NCI-H526 (cell line): ENCODE data around the gene FASTKD2.
A peak's percentile ranks its signal among the peaks of the same experiment; 100 is the strongest.
"Not testable (repeated sequence)": the region's sequence is repeated elsewhere in the genome, so short reads cannot be mapped to it uniquely, and the experiment has no call there.

Experiments used
- DNase-seq, 2 experiments: peaks; one replicate each; lab custom pipeline; 2025; lab: John Stamatoyannopoulos, UW

FASTKD2 gene

GRCh38 chr2:206790311-206790935 lies 25.0 kb downstream of the FASTKD2 start:
- DNase-seq: peak in 1 of 2 experiments; percentile 33

DNA sequence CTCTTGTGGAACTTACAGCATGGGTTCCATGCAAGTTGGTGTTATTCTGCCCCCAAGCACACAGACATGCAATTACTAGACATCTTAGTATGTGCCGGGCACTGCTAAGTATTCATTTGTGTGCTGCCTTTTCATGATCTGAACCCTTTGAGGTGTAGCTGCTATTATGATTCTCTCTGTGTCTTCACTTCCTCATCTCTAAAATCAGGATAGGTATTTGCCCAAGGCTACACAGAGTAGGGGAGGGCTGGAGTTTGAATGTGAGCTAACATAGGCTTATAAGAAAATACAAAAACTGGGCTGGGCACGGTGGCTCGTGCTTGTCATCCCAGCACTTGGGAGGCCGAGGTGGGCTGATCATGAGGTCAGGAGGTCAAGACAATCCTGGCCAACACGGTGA lies 27.2 kb downstream of the FASTKD2 start:
- DNase-seq: no peak

DNA sequence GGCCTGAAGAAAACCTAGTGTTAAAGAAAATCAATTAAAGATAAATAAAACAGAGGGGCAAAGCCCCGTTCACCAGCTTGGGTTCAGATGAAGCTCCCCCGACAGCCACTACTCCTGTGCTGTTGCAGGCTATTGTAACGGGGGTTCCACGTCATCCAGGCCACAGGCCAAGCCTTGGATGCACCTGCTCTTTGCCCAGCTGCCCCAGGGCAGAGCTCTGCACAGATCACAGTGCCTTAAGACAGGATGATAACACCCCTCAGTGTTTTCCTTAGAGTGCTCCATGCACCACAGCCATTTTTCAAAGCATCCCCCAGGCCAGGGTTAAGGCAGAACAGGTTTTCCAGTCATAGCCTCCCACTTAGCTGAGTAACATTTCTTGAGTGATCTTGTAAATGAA lies 32.0 kb downstream of the FASTKD2 start:
- no peak for DNase-seq

DNA sequence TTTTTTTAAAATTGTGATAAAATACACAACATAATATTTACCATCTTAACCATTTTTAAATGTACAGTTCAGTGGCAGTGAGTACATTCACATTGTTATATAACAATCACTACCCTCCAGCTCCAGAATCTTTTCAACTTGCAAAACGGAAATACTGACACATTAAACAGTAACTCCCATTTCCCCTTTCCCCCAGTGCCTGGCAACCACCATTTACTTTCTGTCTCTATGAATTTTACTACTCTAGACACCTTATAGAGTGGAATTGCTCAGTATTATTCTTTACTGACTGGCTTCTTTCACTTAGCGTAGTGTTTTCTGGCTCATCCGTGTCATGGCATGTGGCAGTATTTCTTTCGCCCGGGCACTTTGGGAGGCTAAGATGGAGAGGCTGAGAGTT lies 32.6 kb downstream of the FASTKD2 start:
- no peak for DNase-seq

DNA sequence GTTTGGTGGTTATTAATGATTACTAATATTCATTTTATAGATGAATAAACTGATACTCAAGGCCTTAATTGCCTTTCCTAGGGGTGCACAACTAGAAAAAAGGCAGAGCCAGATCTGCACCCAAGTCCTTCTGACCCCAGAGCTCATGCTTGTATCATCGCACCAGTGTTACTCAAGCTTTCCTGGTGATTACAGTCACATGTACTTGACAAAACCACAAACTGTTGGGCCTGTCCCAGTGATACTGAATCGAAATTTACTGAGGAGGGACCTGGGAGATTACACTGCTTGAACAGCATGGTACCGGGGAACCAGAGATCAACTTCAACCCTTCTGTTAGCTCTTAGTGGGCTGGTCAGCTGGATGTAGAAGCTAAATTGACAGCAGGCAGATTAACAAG lies 33.7 kb downstream of the FASTKD2 start:
- DNase-seq: no peak

- peak; percentile 71 to 82 for DNase-seq
Observed at GRCh38 chr2:206800506-206801417, 35.4 kb downstream of the FASTKD2 start.

- no peak for DNase-seq
Observed at GRCh38 chr2:206801418-206802189, 36.2 kb downstream of the FASTKD2 start.

DNA sequence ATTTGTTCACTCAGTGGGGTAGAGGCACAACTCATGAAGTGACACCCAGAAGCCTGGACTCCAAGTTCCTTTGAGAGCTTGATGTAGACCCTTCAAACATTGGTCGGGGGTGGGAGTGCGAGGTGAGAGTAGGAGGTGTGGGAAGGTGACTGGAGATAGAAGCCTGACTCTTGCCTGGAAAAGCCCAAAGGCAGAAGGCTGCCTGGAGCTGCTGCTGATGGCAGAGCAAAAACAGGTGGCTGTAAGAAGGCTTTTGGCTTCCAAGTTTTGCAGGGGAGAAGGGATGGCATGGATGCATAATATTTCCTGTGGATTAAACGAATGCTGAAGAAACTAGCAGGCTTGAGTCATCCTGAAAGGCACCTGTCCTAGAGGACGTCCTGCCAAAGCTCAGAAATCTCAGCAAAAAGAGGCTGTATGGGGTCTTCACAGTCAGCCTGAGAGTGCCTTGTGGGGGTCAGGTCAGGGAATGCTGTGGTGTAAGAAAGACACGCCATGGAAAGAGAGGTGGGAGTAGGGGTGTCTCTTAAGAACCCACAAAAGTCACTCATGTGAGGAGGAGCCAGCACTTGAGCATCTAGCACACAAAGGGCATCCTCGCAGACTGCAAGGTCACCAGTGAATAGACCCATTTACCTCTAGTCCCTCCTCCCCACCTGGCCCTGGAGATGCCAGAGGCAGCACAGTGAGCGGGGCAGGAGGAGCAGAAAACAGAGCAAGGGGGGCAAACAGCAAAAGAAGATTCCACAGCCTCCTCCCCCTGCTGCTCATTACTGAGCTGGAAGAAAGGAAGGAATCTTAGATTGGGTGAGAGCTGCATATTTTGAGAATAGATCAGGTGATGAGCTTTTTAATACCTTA lies 37.5 kb downstream of the FASTKD2 start:
- no peak for DNase-seq

- DNase-seq: no peak
Observed at GRCh38 chr2:206804326-206804725, 38.9 kb downstream of the FASTKD2 start.

- no peak for DNase-seq
Observed at GRCh38 chr2:206805887-206806607, 40.6 kb downstream of the FASTKD2 start.

- DNase-seq: not testable (repeated sequence)
Observed at GRCh38 chr2:206807624-206808023, 42.2 kb downstream of the FASTKD2 start.

DNA sequence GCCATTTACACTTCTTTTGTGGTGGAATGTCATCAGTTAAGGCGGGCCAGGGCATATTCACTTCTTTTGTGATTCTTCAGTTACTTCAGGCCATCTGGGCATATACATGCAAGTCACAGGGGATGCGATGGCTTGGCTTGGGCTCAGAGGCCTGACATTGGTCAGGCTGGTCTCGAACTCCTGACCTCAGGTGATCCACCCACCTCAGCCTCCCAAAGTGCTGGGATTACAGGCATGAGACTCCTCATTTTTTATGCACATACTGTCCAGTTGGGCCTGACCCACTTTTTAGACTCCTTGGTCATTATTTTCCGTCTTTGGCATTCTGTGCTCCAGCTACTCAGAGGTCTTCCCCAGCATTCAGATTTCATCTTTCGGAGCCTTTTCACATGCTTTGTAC lies 47.1 kb downstream of the FASTKD2 start:
- DNase-seq: not testable (repeated sequence)

DNA sequence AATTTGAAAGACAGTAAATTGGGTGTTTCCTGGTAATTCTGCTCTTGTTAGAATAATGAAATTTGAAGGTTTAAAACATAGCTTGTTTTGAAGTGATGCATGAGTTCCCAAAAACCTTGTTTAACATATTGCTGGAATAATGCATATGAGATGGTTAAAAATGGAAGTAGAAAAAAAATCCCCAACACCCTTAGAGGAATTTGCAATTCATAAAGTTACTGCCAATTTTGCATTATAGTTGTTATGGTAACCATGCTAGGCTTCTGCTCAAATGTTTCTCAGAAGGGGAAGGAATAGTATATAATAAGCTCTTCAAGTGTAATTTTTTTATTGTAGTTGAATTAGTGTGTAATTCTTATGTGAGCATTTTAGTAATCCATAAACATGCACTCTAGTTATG lies 49.1 kb downstream of the FASTKD2 start:
- DNase-seq: no peak

- DNase-seq: no peak
Observed at GRCh38 chr2:206820807-206821206, 55.4 kb downstream of the FASTKD2 start.

- no peak for DNase-seq
Observed at GRCh38 chr2:206823178-206823577, 57.8 kb downstream of the FASTKD2 start.

DNA sequence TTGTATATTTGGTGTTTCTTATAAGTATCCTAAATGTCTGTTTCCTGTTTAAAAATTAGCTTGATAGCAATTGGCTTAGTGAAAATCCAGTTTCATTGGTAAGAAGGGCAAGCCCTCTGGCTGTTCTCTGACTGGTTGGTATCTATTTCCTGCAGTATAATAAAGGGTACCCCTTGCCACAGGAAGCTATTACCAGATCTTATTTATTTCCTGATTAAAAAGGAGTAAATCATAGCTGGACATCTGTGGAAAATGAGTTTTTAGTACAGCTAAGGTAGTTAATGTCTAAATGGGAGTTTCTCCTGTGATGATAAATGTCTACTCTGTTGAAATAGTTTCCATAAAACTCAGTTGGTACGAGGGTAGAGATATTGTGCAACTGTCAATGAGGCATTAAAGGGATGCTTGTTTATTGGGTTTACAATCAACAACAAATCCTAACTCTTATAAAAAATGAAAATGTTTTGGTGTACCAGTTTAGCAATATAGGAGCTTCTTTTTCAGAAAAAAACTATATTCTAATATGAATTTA lies 58.7 kb downstream of the FASTKD2 start:
- no peak for DNase-seq

DNA sequence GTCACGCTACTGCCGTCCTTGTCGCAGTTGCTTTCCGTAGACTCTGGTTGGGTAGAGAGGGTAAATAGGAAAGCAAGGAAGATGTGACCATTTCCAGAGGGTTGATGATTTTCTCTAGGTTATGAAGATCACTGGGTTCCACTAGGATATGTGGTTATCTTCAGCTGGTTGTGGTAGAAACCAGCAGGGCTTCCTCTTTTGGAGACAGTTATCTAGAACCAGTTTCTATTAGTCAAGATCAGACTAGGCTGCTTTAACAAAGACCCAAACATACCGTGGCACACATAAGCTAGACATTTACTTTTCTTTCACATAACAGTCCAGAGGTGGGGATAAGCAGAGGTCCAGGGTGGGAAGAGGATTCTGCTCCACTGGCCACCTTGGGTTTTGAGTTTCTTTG lies 59.6 kb downstream of the FASTKD2 start:
- no peak for DNase-seq

DNA sequence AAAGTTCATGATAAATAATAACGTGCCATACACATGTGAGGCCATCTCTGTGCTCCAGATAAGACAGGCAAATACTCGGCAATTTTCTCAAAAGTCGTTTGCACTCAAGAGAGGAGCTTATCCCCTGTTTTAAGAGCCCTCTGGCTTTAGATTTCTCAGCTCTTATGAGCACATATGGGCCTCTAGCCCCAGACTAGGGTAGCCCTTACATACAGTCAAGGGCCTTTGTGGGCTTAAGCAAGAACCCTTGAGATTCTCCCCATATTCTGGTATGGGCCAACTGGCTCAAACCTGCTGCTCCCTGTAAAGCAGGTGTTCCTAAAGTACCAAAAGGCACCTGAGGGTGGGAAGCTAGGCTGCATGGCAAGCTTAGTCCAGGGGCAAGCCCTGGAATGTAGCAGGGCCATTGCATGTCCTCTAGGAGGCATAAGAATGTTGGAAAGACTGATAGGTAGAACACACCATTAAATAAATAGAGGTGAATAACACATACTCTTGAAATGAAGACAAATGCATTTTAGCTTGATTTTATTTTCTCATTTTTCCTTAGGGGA lies 66.1 kb downstream of the FASTKD2 start:
- DNase-seq: no peak

- DNase-seq: no peak
Observed at GRCh38 chr2:206832873-206833272, 67.5 kb downstream of the FASTKD2 start.

GRCh38 chr2:206833291-206833690 lies 67.9 kb downstream of the FASTKD2 start:
- no peak for DNase-seq
